Adrenal gland (tissue), 12 donors: ENCODE measurements around the gene TFCP2L1. TPM values are rescaled to one million over a fixed set of nuclear protein-coding genes. Genes with fewer than 3 reads are reported as not detected.
A peak's percentile ranks its signal among the peaks of the same experiment; 100 is the strongest.

ENCODE experiments used
- DNase-seq, 7 donors: peaks; one replicate each; pipeline ENCODE4 v3.0.0-alpha.2; 2019 to 2020
- H3K27ac ChIP-seq, 5 donors: fragments of 200-600 bp; sonication (generic) in 4 of 5; 1 replicate in 3 of 5; 2 replicates in 2 of 5; pipeline versions ENCODE4 v1.5.1 to v1.8.0; 2016 to 2020; ENCODE audit warnings: mild to moderate bottlenecking in 1 of 5
- H3K27me3 ChIP-seq: fragments of 200-600 bp; 2 replicates; pipeline ENCODE4 v1.8.0; 2021
- H3K36me3 ChIP-seq, 2 donors: fragments of 200-600 bp; replicated peaks in 1 of 2; 1 replicate in 1 of 2; 2 replicates in 1 of 2; pipeline versions ENCODE4 v1.5.1 to v1.8.0; 2018 to 2022
- H3K4me1 ChIP-seq, 2 donors: fragments of 200-600 bp; replicated peaks in 1 of 2; 1 replicate in 1 of 2; 2 replicates in 1 of 2; pipeline versions ENCODE4 v1.5.1 to v1.8.0; 2018 to 2021
- H3K4me3 ChIP-seq, 4 donors: fragments of 200-600 bp; sonication (generic) in 3 of 4; one replicate each; pipeline ENCODE4 v1.5.1; 2016 to 2018
- H3K9me3 ChIP-seq, 3 donors: fragments of 200-600 bp; sonication (generic) in 1 of 3; replicated peaks in 1 of 3; 1 replicate in 2 of 3; 2 replicates in 1 of 3; pipeline versions ENCODE4 v1.5.1 to v1.8.0; 2016 to 2021
- POLR2A ChIP-seq, 2 donors: fragments of 450-650 bp; IDR thresholded peaks; one replicate each; pipeline ENCODE4 v1.6.1; 2017; ENCODE audit warnings: antibody characterized with exemption in 2 of 2, mild to moderate bottlenecking in 2 of 2, moderate library complexity in 1 of 2
- WGBS, 4 donors: extraction: QIAGEN DNeasy Blood & Tissue Kit in 2 of 4; methylation state at CpG; one replicate each; pipeline versions ENCODE4 v1.1.5 to v1.1.7; 2013 to 2017; 5-methylcytosine and 5-hydroxymethylcytosine counted together
- intact Hi-C, 2 donors: fragments of 100-400 bp; cut with DNase I; formaldehyde crosslinking; loops; one replicate each; pipeline versions ENCODE4 v1.14.1 to v1.15.0; 2022 to 2023
- polyA plus RNA-seq, 3 donors: library from polyadenylated mRNA; stranded (reverse); fragments of 200-250 nt in 2 of 3; fragments of 350-450 nt in 1 of 3; fragmentation: Illumina TruSeq in 1 of 3; extraction: RNeasy Lipid Tissue Mini Kit (QIAGEN cat#74804) in 1 of 3; gene quantifications; one replicate each; pipeline ENCODE4 v1.2.3, GENCODE V29; 2013 to 2014
- total RNA-seq, 9 donors: library from RNA; depleted of rRNA in 4 of 9; stranded (reverse); fragments of >200 nt in 4 of 9; fragments of 120-200 nt in 1 of 9; fragmentation: NEBNext Ultra II Directional in 1 of 9; extraction: Animal tissue kit (Norgen Biotek cat#: 25700) in 1 of 9; gene quantifications; one replicate each; pipeline versions ENCODE4 v1.1.0 to v1.2.4, GENCODE V29; 2013 to 2023
- TF ChIP-seq, protein P1 (sequence below), 6 experiments: fragments of 450-650 bp in 4 of 6; fragments of 200-600 bp in 2 of 6; sonication (generic) in 1 of 6; IDR thresholded peaks; 1 replicate in 5 of 6; 2 replicates in 1 of 6; pipeline versions ENCODE4 v1.5.1 to v1.8.0; 2016 to 2021; ENCODE audit warnings: antibody characterized with exemption in 6 of 6, mild to moderate bottlenecking in 2 of 6, moderate library complexity in 1 of 6
- donor health status: healthy with polysubstance abuse.
- donor health status: Bipolar disorder and iron deficiency.
- donor health status: DM: yes; HTN: yes; CAD: no.
- donor health status: DM: no; HTN: no; CAD: no.
- donor health status: DM: no; HTN: no; CAD: no.
- donor health status: DM: yes; HTN: yes; CAD: no.

The TFCP2L1 gene
- total and polyA plus RNA-seq, 12 donors: 0.17 to 2.5 (median 0.87) TPM

DNA sequence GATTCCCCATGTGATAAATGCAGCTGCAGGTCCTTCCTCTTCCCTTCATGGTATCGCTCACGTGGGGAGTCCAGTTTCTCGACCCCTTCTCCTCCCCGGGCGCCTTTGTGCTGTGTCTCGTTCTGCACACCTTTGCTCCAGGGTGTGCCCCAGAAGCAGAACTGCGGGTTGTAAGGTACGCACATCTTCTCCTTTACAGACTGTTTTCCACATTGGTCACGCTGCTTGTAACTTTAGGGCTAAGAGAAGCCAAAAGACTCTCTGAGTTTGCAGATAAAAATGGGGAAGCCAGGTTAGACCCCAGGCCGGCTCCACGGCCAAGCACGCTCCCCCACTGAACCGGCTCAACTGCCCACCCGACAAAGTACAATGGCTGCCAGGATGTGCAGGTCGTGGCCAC is 45.9 kb upstream of the TFCP2L1 start:
- DNase-seq: peak in 2 of 7 donors; percentile 11 to 21
- Histone ChIP-seq H3K4me1 (no peaks in the 10 kb centered on the region), H3K27me3 (no peaks in the 10 kb centered on the region), H3K9me3 (no peaks in the 10 kb centered on the region), H3K36me3 (no peaks in the 10 kb centered on the region), H3K27ac (no peak overlapping the region), H3K4me3 (no peak overlapping the region)
- TF ChIP-seq, protein P1, sequence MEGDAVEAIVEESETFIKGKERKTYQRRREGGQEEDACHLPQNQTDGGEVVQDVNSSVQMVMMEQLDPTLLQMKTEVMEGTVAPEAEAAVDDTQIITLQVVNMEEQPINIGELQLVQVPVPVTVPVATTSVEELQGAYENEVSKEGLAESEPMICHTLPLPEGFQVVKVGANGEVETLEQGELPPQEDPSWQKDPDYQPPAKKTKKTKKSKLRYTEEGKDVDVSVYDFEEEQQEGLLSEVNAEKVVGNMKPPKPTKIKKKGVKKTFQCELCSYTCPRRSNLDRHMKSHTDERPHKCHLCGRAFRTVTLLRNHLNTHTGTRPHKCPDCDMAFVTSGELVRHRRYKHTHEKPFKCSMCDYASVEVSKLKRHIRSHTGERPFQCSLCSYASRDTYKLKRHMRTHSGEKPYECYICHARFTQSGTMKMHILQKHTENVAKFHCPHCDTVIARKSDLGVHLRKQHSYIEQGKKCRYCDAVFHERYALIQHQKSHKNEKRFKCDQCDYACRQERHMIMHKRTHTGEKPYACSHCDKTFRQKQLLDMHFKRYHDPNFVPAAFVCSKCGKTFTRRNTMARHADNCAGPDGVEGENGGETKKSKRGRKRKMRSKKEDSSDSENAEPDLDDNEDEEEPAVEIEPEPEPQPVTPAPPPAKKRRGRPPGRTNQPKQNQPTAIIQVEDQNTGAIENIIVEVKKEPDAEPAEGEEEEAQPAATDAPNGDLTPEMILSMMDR (IDR thresholded peaks at IDR 0.05): no peak
- no peak for TF ChIP-seq POLR2A (IDR thresholded peaks at IDR 0.05)
- 86 to 94% (median 89%) methylated on average over 15 of the region's 15 CpGs for WGBS, 4 donors
- intact Hi-C loops: no loop called here

DNA sequence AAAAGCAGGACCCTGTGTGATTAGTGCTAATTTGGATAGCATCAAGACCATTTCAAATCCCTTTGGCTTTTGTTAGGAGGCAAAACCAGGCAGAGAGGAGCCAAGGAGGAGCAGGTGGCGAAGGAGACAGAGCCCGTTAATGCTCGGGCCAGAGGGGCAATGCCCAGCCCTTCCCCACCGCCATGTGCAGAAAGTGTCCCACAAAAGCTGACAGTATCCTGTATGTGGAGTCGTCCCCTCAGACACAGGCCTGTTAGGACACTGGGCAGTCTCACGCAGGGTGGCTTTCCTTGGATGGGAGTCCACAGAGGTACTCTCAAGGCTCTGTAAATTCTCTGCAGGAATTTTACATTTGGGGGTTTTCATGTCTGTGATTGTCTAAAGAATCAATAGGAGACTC is 44.8 kb upstream of the TFCP2L1 start:
- Histone ChIP-seq H3K9me3 (no peaks in the 10 kb centered on the region), H3K4me1 (no peaks in the 10 kb centered on the region), H3K36me3 (no peaks in the 10 kb centered on the region), H3K27ac (no peak overlapping the region), H3K27me3 (no peaks in the 10 kb centered on the region), H3K4me3 (no peak overlapping the region)
- intact Hi-C loops: no loop called here
- TF ChIP-seq POLR2A (IDR thresholded peaks at IDR 0.05): no peak
- TF ChIP-seq, protein P1 (IDR thresholded peaks at IDR 0.05): no peak
- peak in 1 of 7 donors; percentile 9 for DNase-seq
- WGBS, 4 donors: 85 to 91% (median 88%) methylated on average over 4 to 6 of the region's 6 CpGs

DNA sequence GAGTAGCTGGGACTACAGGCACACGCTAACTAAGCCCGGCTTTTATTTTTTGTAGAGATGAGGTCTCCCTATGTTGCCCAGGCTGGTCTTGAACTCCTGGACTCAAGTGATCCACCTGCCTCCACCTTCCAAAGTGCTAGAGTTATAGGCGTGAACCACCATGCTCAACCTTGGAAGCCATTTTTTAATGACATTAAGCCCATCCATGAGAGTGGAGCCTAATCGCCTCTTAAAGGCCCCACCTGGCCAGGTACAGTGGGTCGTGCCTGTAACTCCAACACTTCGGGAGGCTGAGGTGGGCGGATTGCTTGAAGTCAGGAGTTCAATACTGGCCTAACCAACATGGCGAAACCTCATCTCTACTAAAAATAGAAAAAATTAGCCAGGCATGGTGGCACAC is 41.6 kb upstream of the TFCP2L1 start:
- no peaks in the 10 kb centered on the region for H3K27me3 ChIP-seq
- H3K4me1 ChIP-seq: no peaks in the 10 kb centered on the region
- no peak overlapping the region for H3K27ac ChIP-seq
- no peaks in the 10 kb centered on the region for H3K36me3 ChIP-seq
- 87 to 98% (median 95%) methylated on average over 8 of the region's 8 CpGs for WGBS, 4 donors
- peak in 2 of 7 donors; percentile 3 to 20 for DNase-seq
- H3K4me3 ChIP-seq: no peak overlapping the region
- no peak for TF ChIP-seq POLR2A (IDR thresholded peaks at IDR 0.05)
- TF ChIP-seq, protein P1 (IDR thresholded peaks at IDR 0.05): no peak
- H3K9me3 ChIP-seq: no peaks in the 10 kb centered on the region
- intact Hi-C loops: no loop called here

DNA sequence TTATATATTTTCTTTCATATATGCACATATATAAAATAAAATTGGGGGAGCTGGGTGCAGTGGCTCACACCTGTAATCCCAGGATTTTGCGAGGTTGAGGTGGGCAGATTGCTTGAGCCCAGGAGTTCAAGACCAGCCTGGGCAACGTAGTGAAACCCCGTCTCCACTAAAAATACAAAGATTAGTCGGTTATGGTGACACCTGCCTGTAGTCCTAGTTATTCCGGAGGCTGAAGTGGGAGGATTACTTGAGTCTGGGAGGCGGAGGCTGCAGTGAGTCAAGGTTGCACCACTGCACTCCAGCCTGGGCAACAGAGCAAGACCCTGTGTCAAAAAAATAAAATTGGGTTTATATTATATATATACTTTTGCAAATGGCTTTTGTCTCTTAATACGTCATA is 39.6 kb upstream of the TFCP2L1 start:
- intact Hi-C loops: no loop called here
- Histone ChIP-seq H3K4me1 (no peaks in the 10 kb centered on the region), H3K9me3 (no peaks in the 10 kb centered on the region), H3K4me3 (no peak overlapping the region), H3K27me3 (no peaks in the 10 kb centered on the region), H3K36me3 (no peaks in the 10 kb centered on the region), H3K27ac (no peak overlapping the region)
- TF ChIP-seq, protein P1 (IDR thresholded peaks at IDR 0.05): no peak
- no peak for TF ChIP-seq POLR2A (IDR thresholded peaks at IDR 0.05)
- 89 to 94% (median 92%) methylated on average over 7 of the region's 7 CpGs for WGBS, 4 donors
- DNase-seq: peak in 1 of 7 donors; percentile 9
